Measurements from ENCODE around the gene CERS6.

The CERS6 gene

DNA sequence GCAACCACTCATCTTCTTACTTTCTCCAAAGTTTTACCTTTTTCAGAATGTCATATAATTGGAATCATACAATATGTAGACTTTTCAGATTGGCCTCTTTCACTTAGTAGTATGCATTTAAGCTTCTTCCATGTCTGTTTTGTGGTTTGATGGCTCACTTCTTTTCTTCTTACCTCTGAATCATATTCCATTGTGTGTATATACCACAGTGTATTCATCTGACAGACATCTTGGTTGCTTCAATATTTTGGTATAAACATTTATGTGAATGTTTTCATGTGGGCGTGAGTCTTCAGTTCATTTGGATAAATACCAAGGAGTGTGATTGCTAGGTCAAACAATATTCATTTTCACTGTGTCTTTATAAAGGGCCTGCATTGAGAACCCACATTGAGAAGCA, 210.3 kb downstream of the CERS6 start:
- no peak for DNase-seq (ENCODE audit: low read depth in 2 of 2)

- no peak for DNase-seq (ENCODE audit: low read depth in 2 of 2)
Observed at GRCh38 chr2:168667156-168667555, 211.1 kb downstream of the CERS6 start.

DNA sequence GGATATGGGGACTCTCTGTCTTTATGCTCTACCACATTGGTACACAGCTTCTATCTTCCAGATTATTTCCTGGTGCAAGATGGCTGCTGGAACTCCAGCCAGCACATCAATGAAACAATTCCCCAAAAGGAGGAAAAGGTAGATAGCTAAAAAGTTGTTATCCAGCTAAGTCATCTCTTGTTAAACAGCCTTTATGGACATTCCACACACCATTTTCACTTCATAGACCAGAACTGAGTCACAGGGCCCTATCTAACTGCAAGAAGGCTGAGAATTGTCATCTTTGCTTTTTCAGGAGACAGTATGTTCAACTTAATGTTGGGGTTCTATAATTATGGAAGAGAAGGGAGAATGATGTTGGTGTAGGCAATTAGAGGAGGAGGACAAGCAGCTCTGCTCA, 213.1 kb downstream of the CERS6 start:
- DNase-seq (ENCODE audit: low read depth in 2 of 2), result no peak

- DNase-seq (ENCODE audit: low read depth in 2 of 2), result no peak
Observed at GRCh38 chr2:168670478-168670877, 214.4 kb downstream of the CERS6 start.

- DNase-seq (ENCODE audit: low read depth in 2 of 2), result no peak
Observed at GRCh38 chr2:168671932-168672331, 215.9 kb downstream of the CERS6 start.

DNA sequence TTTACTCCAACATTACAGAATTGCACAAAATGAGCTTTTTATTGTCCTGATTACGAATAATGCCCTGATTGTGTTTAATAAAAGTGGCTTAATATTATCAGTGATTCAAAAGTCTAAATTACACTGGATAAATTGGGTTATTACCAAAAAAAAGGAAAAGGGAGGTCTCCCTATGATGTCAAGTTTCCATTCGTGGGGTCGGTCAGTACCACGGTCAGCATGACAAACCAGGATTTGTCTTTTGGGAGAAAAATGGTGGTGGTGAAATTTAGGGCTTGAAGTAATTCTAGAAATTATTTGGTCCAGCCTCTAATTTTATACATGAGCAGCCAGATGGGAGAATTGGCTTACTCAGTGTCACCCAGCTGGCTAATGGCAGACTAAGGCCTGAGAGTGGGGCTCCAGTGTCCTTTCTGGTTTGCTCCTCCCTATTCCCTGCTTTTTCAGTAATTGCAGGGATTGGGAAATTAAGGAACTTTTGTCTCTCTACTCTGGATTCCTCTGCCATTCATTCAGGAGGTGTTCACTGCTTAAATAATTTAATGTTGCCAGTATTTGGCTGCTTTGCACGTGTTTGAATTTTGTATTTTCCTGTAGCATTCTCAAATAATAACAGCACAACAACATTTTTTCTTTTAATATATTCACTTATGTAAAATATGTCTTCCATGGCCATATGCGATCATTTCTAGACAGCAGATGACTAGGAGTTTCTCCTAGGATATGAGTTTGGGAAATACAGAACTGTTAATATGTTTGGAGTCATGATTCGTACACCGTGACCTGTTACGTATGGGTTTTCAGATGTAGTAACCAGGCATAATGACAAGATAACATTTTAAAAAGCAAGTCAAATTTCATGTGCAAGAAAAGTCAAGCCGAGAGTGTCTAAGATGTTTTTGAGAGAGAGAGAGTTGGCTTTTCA, 217.5 kb downstream of the CERS6 start:
- no peak for DNase-seq (ENCODE audit: low read depth in 2 of 2)

GRCh38 chr2:168678153-168678853, 222.2 kb downstream of the CERS6 start:
- no peak for DNase-seq (ENCODE audit: low read depth in 2 of 2)

GRCh38 chr2:168679081-168679480, 223.0 kb downstream of the CERS6 start:
- DNase-seq (ENCODE audit: low read depth in 2 of 2), result no peak

DNA sequence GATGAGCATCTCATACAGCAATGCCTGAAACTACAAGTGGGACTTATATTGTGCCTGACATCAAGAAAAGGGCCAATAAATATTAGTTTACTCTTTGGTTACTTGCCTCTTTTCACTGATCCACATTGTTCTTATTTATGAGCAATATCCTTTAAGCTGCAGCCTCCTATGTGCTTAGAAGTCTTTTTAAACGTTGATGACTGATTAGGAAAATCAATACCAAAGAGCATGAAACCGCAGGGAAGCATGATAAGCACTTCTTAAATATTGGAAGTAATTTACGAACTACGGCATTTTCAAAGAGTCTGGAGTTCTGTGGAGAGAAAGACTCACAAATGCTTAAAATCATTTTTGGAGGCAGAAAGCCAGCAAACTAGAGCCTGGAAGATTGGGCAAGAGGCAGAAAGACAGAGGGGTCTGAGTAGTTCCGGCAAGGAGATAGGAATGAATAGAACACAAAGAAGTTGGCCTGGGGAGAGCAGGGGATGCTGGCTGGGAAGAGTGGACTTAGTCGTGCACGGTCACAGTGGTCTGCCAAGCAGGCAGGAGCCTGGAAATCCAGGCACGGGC, 223.8 kb downstream of the CERS6 start:
- no peak for DNase-seq (ENCODE audit: low read depth in 2 of 2)

DNA sequence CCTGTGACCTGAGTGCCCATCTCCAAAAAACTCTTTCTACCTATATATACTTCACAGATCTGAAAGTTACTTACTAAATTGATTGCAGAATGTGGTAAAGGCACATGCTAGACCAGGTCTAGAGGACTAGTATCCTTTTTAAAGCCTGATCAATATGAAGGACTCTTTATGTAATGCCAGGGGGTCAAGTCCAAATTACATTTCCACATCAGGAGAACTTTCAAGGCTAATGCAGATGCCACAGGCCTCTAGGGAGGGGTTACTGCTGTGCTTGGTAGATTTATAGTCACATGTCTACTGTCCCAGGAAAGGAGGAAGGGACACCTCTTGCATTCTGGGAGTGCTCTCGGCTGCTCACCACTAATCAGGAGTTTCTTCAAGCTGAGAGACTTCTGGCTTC, 227.9 kb downstream of the CERS6 start:
- DNase-seq (ENCODE audit: low read depth in 2 of 2), result no peak

- DNase-seq (ENCODE audit: low read depth in 2 of 2), result no peak
Observed at GRCh38 chr2:168684921-168685599, 229.0 kb downstream of the CERS6 start.

- no peak for DNase-seq (ENCODE audit: low read depth in 2 of 2)
Observed at GRCh38 chr2:168685600-168686451, 229.8 kb downstream of the CERS6 start.

DNA sequence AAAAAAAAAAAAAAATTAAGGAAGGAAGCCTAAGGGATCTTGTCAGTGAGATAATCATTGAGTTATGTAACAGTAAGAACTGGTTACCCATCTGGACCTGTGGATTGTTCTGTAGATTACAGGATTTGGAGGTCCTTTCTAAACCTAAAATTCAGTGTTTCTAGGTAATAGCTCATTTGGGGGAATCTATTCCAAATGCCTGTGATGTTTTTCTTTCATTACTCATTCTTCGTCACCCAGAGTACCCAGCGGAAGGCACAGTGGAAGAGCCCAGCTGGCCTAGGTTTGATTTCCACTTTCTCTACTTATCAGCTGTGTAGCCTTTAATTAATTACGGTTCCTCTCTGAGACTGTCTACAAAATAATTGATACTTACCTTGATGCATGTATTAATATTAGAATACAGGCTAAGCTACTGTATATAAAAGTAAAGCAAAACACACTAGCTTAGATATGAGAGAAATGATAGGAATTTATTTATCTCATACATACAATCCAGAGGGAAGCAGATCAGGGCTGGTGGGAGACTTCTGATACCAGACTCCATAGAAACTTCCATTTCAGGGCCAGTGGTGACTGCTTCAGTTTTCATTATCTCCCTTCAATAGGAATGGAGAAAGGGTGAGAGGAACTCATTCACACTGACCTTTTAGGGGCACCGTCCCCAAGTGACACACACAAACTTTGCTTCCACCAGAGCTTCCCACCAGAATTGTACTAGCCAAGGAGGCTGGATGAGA, 230.6 kb downstream of the CERS6 start:
- no peak for DNase-seq (ENCODE audit: low read depth in 2 of 2)

DNA sequence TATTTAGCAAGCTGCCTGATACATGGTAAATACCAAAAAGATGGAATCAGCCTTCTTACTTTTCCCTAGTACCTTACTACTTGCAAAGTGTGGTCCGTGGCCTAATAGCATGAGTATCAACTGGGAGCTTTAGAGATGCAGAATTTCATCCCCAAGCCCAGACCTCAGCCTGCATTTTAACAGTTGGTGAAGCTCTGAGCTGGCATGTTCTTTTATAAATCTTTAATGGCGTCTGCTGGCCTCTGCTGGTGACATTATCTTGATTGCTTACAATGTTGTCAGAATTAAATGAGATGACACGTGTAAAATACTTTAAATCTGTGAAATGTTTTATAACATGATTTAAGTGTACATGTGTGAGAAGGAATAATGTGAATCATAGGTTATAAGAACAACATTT, 231.2 kb downstream of the CERS6 start:
- no peak for DNase-seq (ENCODE audit: low read depth in 2 of 2)

DNA sequence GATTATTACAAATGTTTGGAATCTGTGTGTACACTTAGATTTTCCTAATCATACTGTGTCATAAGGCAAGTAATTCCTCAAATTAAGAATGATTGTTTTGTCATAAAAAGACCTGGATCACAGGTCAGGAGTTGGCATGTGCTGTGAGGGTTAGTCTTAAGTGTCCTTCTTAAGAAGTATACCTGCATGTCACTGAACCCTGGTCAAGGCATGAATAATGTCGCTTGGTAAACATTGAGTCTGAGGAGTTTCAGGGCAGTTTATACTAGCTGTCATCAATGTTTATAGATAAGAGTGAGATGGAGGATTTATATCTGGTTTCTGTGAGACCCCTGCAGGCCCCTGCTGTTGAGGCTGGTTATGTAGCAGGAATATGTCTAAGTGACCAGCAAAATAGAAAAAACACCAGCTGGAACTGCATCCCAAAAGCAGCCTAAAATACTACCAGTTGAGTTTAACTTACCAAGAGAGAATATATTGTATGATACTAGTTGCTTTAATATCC, 234.4 kb downstream of the CERS6 start:
- no peak for DNase-seq (ENCODE audit: low read depth in 2 of 2)

DNA sequence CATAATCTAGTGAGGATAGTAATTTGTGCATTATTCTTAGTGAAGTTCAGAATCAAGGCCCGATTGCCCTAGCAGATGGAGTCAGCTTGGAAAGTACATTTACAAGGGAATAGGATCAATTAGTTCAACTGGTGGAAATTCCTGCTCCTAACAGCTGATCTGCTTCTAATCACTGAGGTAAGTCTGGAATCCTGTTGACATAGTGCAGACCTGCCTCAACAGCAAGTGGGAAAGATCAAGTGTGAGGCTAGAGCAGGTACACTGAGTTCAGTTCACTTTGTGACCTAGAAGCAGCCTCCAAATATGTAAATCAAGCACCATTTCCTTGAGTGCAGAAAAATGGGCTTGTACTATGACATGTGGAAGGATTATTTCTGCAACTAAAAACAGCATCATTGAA, 235.1 kb downstream of the CERS6 start:
- no peak for DNase-seq (ENCODE audit: low read depth in 2 of 2)

DNA sequence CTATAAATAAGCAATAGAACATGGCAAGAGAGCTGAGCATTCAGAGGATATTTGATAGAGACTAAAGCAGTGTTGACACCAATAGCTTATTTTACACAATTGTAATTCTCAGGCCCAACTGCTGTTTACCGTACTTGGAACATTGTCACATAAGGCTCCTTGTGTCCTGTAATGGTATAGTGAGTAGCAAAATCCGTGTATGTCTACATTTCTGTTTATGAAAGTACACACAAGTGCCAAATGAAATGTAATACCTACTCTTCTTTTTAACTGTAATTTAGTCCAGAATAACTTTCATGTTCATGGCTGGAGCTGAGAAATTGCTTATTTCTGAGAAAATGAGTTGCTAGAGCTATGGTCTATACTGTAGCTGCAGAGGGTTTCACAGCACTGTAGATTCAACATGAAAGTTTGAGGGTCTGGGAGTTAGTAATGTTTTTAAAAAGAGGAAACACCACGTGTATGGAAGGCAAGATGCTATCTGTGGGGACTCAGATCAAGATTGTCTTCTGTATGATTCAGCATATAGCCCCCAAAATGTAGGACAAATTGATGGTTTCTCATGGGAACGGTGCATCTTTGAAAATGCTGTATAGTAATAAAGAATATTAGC, 236.2 kb downstream of the CERS6 start:
- DNase-seq (ENCODE audit: low read depth in 2 of 2), result no peak

GRCh38 chr2:168694173-168694572, 238.1 kb downstream of the CERS6 start:
- no peak for DNase-seq (ENCODE audit: low read depth in 2 of 2)

DNA sequence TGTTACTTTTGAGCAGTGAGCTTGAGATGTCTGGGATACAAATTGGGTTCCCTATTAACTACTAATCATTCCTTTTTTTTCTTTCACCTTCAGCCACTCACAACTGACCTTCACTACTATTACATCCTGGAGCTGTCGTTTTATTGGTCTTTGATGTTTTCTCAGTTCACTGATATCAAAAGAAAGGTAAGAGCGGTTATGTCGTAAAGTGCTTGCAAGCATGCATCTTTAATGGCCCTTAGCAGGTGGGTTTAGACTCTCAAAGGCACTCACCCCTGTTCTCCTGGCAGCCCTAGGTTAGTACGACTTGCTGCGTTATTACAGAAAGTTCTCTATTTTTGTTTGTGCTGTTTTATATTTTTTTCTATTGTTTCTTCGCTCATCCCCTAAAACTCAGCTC, 238.8 kb downstream of the CERS6 start:
- no peak for DNase-seq (ENCODE audit: low read depth in 2 of 2)

DNA sequence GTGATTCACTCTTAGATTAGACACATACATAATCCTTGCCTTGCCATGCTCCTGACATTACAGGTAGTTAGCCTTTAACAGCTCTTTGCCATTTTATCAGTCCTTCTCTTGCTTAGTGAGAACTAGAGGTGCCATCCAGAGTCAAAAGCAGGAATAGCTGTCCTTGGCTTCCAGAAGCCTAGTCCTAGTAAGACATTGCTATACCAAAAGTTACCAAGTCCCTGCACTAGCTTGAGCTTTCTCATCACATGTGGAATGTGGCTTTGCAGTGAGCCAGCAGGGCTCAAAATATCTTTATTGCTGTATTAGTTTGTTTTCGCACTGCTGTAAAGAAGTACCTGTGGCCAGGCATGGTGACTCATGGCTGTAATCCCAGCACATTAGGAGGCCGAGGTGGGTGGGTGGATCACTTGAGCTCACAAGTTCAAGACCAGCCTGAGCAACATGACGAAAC, 241.6 kb downstream of the CERS6 start:
- DNase-seq (ENCODE audit: low read depth in 2 of 2), result no peak
